Liver (tissue), 9 donors: ENCODE measurements around the gene P2RY12. TPM values are rescaled to one million over a fixed set of nuclear protein-coding genes. Genes with fewer than 3 reads are reported as not detected.

Experiments used
- DNase-seq: peaks from one replicate; pipeline ENCODE4 v3.0.0-alpha.2; 2017; ENCODE audit warnings: low spot score
- H3K27ac ChIP-seq, 2 donors: one replicate each; pipeline ENCODE4 v1.7.0; 2013; ENCODE audit warnings: inconsistent platforms in 2 of 2, low read length in 2 of 2, control low read depth in 1 of 2, low read depth in 1 of 2, mild to moderate bottlenecking in 1 of 2
- H3K27me3 ChIP-seq, 4 donors: one replicate each; pipeline versions ENCODE4 v1.6.1 to v1.7.0; 2013; ENCODE audit warnings: low read length in 3 of 4, inconsistent platforms in 1 of 4, mild to moderate bottlenecking in 1 of 4, moderate library complexity in 1 of 4; ENCODE audit not compliant: control insufficient read depth in 4 of 4, insufficient read depth in 4 of 4
- H3K36me3 ChIP-seq, 4 donors: one replicate each; pipeline versions ENCODE4 v1.6.1 to v1.7.0; 2013; ENCODE audit warnings: low read length in 3 of 4, mild to moderate bottlenecking in 3 of 4, low read depth in 1 of 4, moderate library complexity in 1 of 4; ENCODE audit not compliant: control insufficient read depth in 4 of 4, insufficient read depth in 3 of 4
- H3K4me1 ChIP-seq, 4 donors: one replicate each; pipeline versions ENCODE4 v1.6.1 to v1.7.0; 2013; ENCODE audit warnings: low read length in 3 of 4, mild to moderate bottlenecking in 3 of 4, moderate library complexity in 1 of 4; ENCODE audit not compliant: control insufficient read depth in 4 of 4, insufficient read depth in 4 of 4
- H3K4me3 ChIP-seq, 3 donors: one replicate each; pipeline versions ENCODE4 v1.6.1 to v1.7.0; 2013; ENCODE audit warnings: low read length in 3 of 3, control low read depth in 1 of 3, low read depth in 1 of 3, mild to moderate bottlenecking in 1 of 3
- H3K9ac ChIP-seq, 2 donors: one replicate each; pipeline ENCODE4 v1.7.0; 2013; ENCODE audit warnings: low read length in 2 of 2, mild to moderate bottlenecking in 2 of 2, moderate library complexity in 2 of 2, control low read depth in 1 of 2, low read depth in 1 of 2
- H3K9me3 ChIP-seq, 4 donors: one replicate each; pipeline versions ENCODE4 v1.6.1 to v1.7.0; 2013; ENCODE audit warnings: low read length in 3 of 4; ENCODE audit not compliant: control insufficient read depth in 4 of 4
- EGR1 ChIP-seq, 2 donors: IDR thresholded peaks; 2 replicates each; pipeline ENCODE4 v1.6.1; 2016 to 2018; ENCODE audit warnings: antibody characterized with exemption in 2 of 2, low read depth in 2 of 2
- FOXA1 ChIP-seq: IDR thresholded peaks from 2 replicates; pipeline ENCODE4 v1.6.1; 2016; ENCODE audit warnings: antibody characterized with exemption
- FOXA2 ChIP-seq: IDR thresholded peaks from 2 replicates; pipeline ENCODE4 v1.6.1; 2016; ENCODE audit warnings: antibody characterized with exemption
- GABPA ChIP-seq, 2 donors: IDR thresholded peaks in 1 of 2; conservative IDR thresholded peaks in 1 of 2; 2 replicates each; pipeline ENCODE4 v1.6.1; 2016; ENCODE audit warnings: antibody characterized with exemption in 2 of 2, mild to moderate bottlenecking in 1 of 2, moderate library complexity in 1 of 2
- HNF4A ChIP-seq, 2 donors: conservative IDR thresholded peaks; 2 replicates each; pipeline ENCODE4 v1.6.1; 2016; ENCODE audit warnings: antibody characterized with exemption in 2 of 2, mild to moderate bottlenecking in 2 of 2
- HNF4G ChIP-seq: IDR thresholded peaks from 2 replicates; pipeline ENCODE4 v1.6.1; 2016; ENCODE audit warnings: antibody characterized with exemption
- JUND ChIP-seq, 2 donors: IDR thresholded peaks; 2 replicates each; pipeline ENCODE4 v1.6.1; 2016; ENCODE audit warnings: antibody characterized with exemption in 2 of 2
- RAD21 ChIP-seq, 2 donors: IDR thresholded peaks; 2 replicates each; pipeline ENCODE4 v1.6.1; 2016; ENCODE audit warnings: antibody characterized with exemption in 2 of 2, mild to moderate bottlenecking in 2 of 2
- RXRA ChIP-seq, 2 donors: IDR thresholded peaks; 2 replicates each; pipeline ENCODE4 v1.6.1; 2017 to 2018; ENCODE audit warnings: antibody characterized with exemption in 2 of 2, mild to moderate bottlenecking in 1 of 2
- SP1 ChIP-seq: IDR thresholded peaks from 2 replicates; pipeline ENCODE4 v1.6.1; 2018; ENCODE audit warnings: antibody characterized with exemption, mild to moderate bottlenecking
- TAF1 ChIP-seq: conservative IDR thresholded peaks from 2 replicates; pipeline ENCODE4 v1.6.1; 2016; ENCODE audit warnings: antibody characterized with exemption, mild to moderate bottlenecking
- YY1 ChIP-seq: IDR thresholded peaks from 2 replicates; pipeline ENCODE4 v1.6.1; 2016; ENCODE audit warnings: antibody characterized with exemption, mild to moderate bottlenecking
- WGBS: extraction: QIAGEN DNeasy Blood & Tissue Kit; methylation state at CpG from one replicate; pipeline ENCODE4 v1.1.7; 2013; 5-methylcytosine and 5-hydroxymethylcytosine counted together
- polyA plus RNA-seq, 2 donors: library from polyadenylated mRNA; stranded (reverse) in 1 of 2; unstranded in 1 of 2; fragments of 200-250 nt in 1 of 2; fragments of >200 nt in 1 of 2; fragmentation: Nextera tagmentation in 1 of 2; extraction: Ambion mirVana in 1 of 2; gene quantifications; one replicate each; pipeline versions ENCODE4 v1.2.1 to v1.2.3, GENCODE V29; 2013 to 2015
- total RNA-seq, 2 donors: library from RNA; depleted of rRNA; stranded (reverse); fragments of >200 nt; gene quantifications; one replicate each; pipeline ENCODE4 v1.2.3, GENCODE V29; 2014
- TF ChIP-seq, protein P1 (sequence below): IDR thresholded peaks from 2 replicates; pipeline ENCODE4 v1.6.1; 2016; ENCODE audit warnings: antibody characterized with exemption, mild to moderate bottlenecking
- TF ChIP-seq, protein P2 (sequence below): fragments of 150-350 bp; IDR thresholded peaks from 2 replicates; pipeline ENCODE4 v1.5.1; 2017; ENCODE audit warnings: improper control_type of control experiment, low read depth, low read length; ENCODE audit not compliant: missing input control
- TF ChIP-seq, protein P3 (sequence below): IDR thresholded peaks from 2 replicates; pipeline ENCODE4 v1.6.1; 2016; ENCODE audit warnings: antibody characterized with exemption
- TF ChIP-seq, protein P4 (sequence below): IDR thresholded peaks from 2 replicates; pipeline ENCODE4 v1.6.1; 2016; ENCODE audit warnings: antibody characterized with exemption
- TF ChIP-seq, protein P5 (sequence below): IDR thresholded peaks from 2 replicates; pipeline ENCODE4 v1.6.1; 2016; ENCODE audit warnings: antibody characterized with exemption
- donor health status: healthy.
- donor health status: healthy.
- donor health status: healthy.
- donor health status: healthy.
- donor health status: healthy.

The P2RY12 gene
- total and polyA plus RNA-seq, 4 donors: 0.43 to 2.8 (median 1.6) TPM

DNA sequence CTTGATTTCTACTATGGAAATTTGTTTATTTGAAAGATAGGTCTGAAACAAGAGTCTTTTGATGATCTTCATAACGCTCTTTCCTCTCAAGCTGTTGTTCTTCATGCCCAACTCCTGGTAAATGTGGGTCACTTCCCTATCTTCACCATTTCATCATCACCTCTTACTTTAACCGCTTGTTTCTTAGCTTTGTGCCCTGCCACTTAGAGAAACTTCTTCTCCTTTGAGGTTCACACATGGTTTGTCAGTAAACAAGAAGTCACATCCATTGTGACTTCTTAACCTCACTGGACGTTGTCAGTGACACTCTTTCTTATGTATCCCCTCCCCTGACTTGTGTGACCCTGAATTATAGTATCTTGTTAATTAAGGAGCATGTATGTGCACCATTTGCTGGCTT, 38.3 kb downstream of the P2RY12 start:
- Histone ChIP-seq H3K9me3 (no peaks in the 10 kb centered on the region), H3K9ac (no peak overlapping the region), H3K27ac (peak overlapping the region in 1 of 2 donors; percentile 31), H3K27me3 (no peaks in the 10 kb centered on the region), H3K4me3 (no peak overlapping the region), H3K36me3 (no peaks in the 10 kb centered on the region), H3K4me1 (no peaks in the 10 kb centered on the region)
- no peak for DNase-seq
- no peak for TF ChIP-seq EGR1 (IDR thresholded peaks at IDR 0.05; ENCODE audit: low read depth in 2 of 2)
- no peak for TF ChIP-seq YY1
- no peak for TF ChIP-seq SP1
- TF ChIP-seq JUND (IDR thresholded peaks at IDR 0.05): no peak
- TF ChIP-seq HNF4G: no peak
- TF ChIP-seq, protein P1, sequence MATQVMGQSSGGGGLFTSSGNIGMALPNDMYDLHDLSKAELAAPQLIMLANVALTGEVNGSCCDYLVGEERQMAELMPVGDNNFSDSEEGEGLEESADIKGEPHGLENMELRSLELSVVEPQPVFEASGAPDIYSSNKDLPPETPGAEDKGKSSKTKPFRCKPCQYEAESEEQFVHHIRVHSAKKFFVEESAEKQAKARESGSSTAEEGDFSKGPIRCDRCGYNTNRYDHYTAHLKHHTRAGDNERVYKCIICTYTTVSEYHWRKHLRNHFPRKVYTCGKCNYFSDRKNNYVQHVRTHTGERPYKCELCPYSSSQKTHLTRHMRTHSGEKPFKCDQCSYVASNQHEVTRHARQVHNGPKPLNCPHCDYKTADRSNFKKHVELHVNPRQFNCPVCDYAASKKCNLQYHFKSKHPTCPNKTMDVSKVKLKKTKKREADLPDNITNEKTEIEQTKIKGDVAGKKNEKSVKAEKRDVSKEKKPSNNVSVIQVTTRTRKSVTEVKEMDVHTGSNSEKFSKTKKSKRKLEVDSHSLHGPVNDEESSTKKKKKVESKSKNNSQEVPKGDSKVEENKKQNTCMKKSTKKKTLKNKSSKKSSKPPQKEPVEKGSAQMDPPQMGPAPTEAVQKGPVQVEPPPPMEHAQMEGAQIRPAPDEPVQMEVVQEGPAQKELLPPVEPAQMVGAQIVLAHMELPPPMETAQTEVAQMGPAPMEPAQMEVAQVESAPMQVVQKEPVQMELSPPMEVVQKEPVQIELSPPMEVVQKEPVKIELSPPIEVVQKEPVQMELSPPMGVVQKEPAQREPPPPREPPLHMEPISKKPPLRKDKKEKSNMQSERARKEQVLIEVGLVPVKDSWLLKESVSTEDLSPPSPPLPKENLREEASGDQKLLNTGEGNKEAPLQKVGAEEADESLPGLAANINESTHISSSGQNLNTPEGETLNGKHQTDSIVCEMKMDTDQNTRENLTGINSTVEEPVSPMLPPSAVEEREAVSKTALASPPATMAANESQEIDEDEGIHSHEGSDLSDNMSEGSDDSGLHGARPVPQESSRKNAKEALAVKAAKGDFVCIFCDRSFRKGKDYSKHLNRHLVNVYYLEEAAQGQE: no peak
- 75% methylated on average over 3 of the region's 3 CpGs for WGBS

DNA sequence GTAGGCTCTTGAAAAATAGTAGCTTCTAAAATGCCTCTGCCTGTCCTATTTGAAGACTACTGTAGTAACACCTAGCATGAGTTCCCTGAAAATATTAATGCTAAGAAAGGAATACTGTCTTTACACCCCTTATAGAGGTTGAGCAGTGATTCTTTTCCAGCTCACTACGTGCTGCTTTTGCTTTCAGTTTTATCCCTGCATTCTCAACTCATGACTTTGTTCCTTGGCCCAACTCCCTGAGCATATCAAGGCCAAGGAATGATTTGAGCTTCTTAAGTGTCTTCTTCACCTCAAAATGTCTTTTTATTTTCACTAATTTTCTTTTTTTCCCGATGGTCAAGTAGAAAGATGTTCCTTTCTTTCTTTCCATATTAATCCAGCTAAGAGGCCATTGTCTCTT, 38.7 kb downstream of the P2RY12 start:
- Histone ChIP-seq H3K9ac (no peak overlapping the region), H3K9me3 (no peaks in the 10 kb centered on the region), H3K4me3 (no peak overlapping the region), H3K4me1 (no peaks in the 10 kb centered on the region), H3K27ac (peak overlapping the region in 1 of 2 donors; percentile 31), H3K27me3 (no peaks in the 10 kb centered on the region), H3K36me3 (no peaks in the 10 kb centered on the region)
- 74% methylated on average over 2 of the region's 2 CpGs for WGBS
- TF ChIP-seq, protein P1: no peak
- no peak for TF ChIP-seq FOXA1
- TF ChIP-seq, protein P2, sequence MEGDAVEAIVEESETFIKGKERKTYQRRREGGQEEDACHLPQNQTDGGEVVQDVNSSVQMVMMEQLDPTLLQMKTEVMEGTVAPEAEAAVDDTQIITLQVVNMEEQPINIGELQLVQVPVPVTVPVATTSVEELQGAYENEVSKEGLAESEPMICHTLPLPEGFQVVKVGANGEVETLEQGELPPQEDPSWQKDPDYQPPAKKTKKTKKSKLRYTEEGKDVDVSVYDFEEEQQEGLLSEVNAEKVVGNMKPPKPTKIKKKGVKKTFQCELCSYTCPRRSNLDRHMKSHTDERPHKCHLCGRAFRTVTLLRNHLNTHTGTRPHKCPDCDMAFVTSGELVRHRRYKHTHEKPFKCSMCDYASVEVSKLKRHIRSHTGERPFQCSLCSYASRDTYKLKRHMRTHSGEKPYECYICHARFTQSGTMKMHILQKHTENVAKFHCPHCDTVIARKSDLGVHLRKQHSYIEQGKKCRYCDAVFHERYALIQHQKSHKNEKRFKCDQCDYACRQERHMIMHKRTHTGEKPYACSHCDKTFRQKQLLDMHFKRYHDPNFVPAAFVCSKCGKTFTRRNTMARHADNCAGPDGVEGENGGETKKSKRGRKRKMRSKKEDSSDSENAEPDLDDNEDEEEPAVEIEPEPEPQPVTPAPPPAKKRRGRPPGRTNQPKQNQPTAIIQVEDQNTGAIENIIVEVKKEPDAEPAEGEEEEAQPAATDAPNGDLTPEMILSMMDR: no peak
- TF ChIP-seq YY1: no peak
- TF ChIP-seq, protein P3, sequence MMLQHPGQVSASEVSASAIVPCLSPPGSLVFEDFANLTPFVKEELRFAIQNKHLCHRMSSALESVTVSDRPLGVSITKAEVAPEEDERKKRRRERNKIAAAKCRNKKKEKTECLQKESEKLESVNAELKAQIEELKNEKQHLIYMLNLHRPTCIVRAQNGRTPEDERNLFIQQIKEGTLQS: no peak
- no peak for TF ChIP-seq HNF4A (conservative IDR thresholded peaks at IDR 0.05)
- no peak for TF ChIP-seq RXRA (IDR thresholded peaks at IDR 0.05)
- TF ChIP-seq, protein P4, sequence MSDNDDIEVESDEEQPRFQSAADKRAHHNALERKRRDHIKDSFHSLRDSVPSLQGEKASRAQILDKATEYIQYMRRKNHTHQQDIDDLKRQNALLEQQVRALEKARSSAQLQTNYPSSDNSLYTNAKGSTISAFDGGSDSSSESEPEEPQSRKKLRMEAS: no peak
- TF ChIP-seq, protein P5, sequence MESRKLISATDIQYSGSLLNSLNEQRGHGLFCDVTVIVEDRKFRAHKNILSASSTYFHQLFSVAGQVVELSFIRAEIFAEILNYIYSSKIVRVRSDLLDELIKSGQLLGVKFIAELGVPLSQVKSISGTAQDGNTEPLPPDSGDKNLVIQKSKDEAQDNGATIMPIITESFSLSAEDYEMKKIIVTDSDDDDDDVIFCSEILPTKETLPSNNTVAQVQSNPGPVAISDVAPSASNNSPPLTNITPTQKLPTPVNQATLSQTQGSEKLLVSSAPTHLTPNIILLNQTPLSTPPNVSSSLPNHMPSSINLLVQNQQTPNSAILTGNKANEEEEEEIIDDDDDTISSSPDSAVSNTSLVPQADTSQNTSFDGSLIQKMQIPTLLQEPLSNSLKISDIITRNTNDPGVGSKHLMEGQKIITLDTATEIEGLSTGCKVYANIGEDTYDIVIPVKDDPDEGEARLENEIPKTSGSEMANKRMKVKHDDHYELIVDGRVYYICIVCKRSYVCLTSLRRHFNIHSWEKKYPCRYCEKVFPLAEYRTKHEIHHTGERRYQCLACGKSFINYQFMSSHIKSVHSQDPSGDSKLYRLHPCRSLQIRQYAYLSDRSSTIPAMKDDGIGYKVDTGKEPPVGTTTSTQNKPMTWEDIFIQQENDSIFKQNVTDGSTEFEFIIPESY: no peak
- TF ChIP-seq SP1: no peak
- no peak for TF ChIP-seq RAD21 (IDR thresholded peaks at IDR 0.05)
- no peak for TF ChIP-seq FOXA2
- TF ChIP-seq GABPA (IDR thresholded peaks at IDR 0.05 in 1 of 2, conservative IDR thresholded peaks at IDR 0.05 in 1 of 2): no peak
- TF ChIP-seq TAF1: no peak
- no peak for TF ChIP-seq JUND (IDR thresholded peaks at IDR 0.05)
- no peak for DNase-seq
